ENCODE data around the gene KCNC1. TPM values are rescaled to one million over a fixed set of nuclear protein-coding genes. Genes with fewer than 3 reads are reported as not detected.

Gene KCNC1
- polyA plus RNA-seq, 1 of the 3 experiments (the other 2 are of a cell fraction), result 0.18 TPM

GRCh38 chr11:17722000-17722643 lies 12.5 kb upstream of the KCNC1 start:
- H3K4me1 ChIP-seq (ENCODE audit: control insufficient read depth in 1 of 2, insufficient read depth in 2 of 2, low read depth in 1 of 2, low read length in 1 of 2), result peaks cover 0 to 6% of the 10 kb centered on the region in 2 experiments; a peak in 1 of 4 replicates
- POLR2A ChIA-PET, result interaction anchor here (0.6 kb wide), 1 partner anchor 9 kb away, joined by 3 read pairs; no protein-coding TSS in a partner anchor
- no peak overlapping the region for H3K27ac ChIP-seq (ENCODE audit: low read depth in 2 of 2, low read length in 1 of 2)
- 15% methylated on average over 24 of the region's 25 CpGs for WGBS (ENCODE audit: low lambda C conversion rate)
- H2AFZ ChIP-seq (ENCODE audit: low read depth), result no peak overlapping the region
- no peaks in the 10 kb centered on the region for H3K36me3 ChIP-seq (replicated peaks in 1 of 2; ENCODE audit: control insufficient read depth in 1 of 2, insufficient read depth in 2 of 2, low read length in 1 of 2)
- no peaks in the 10 kb centered on the region for H3K79me2 ChIP-seq (ENCODE audit: insufficient read depth)
- H3K4me2 ChIP-seq, result no peak overlapping the region
- TF ChIP-seq ZBTB33 (IDR thresholded peaks at IDR 0.05; ENCODE audit: borderline replicate concordance, low read depth), result no peak
- no peak for TF ChIP-seq MEF2A (IDR thresholded peaks at IDR 0.05; ENCODE audit: borderline replicate concordance, low read depth)
- no peak for TF ChIP-seq USF2 (IDR thresholded peaks at IDR 0.05; ENCODE audit: borderline replicate concordance, low read depth, low read length)
- TF ChIP-seq SIN3A (IDR thresholded peaks at IDR 0.05; ENCODE audit: borderline replicate concordance, low read depth, low read length), result no peak
- no peak for TF ChIP-seq TAF1 (IDR thresholded peaks at IDR 0.05; ENCODE audit: borderline replicate concordance, low read depth, low read length)
- peak; percentile 43 for TF ChIP-seq RAD21 (IDR thresholded peaks at IDR 0.05; ENCODE audit: low read length)
- no peak for TF ChIP-seq IRF3 (IDR thresholded peaks at IDR 0.05; ENCODE audit: low read depth, low read length)
- TF ChIP-seq MXI1 (IDR thresholded peaks at IDR 0.05; ENCODE audit: low read depth, low read length), result no peak
- no peak for TF ChIP-seq REST (IDR thresholded peaks at IDR 0.05; ENCODE audit: low read depth, low read length)
- TF ChIP-seq FOXM1 (IDR thresholded peaks at IDR 0.05; ENCODE audit: low read depth), result no peak
- TF ChIP-seq POLR2AphosphoS5 (IDR thresholded peaks at IDR 0.05; ENCODE audit: low read depth, low read length), result no peak
- TF ChIP-seq EZH2phosphoT487 (IDR thresholded peaks at IDR 0.05; ENCODE audit: borderline replicate concordance, low read depth), result no peak
- no peak for TF ChIP-seq NFIC (IDR thresholded peaks at IDR 0.05; ENCODE audit: borderline replicate concordance)
- no peak for TF ChIP-seq TEAD4 (IDR thresholded peaks at IDR 0.05; ENCODE audit: borderline replicate concordance, insufficient read depth)
- TF ChIP-seq CTCF (IDR thresholded peaks at IDR 0.05), result peak; percentile 46; the same call in 1 of the 2 replicates
- TF ChIP-seq ELF1 (IDR thresholded peaks at IDR 0.05), result no peak
- peak; percentile 45 for TF ChIP-seq SMC3 (IDR thresholded peaks at IDR 0.05; ENCODE audit: low read depth, low read length)
- TF ChIP-seq RCOR1 (IDR thresholded peaks at IDR 0.05; ENCODE audit: low read length), result no peak
- no peak overlapping the region for H3K9ac ChIP-seq
- H3K9me2 ChIP-seq, result no peaks in the 10 kb centered on the region
- no peak overlapping the region for H3K4me3 ChIP-seq (ENCODE audit: low read depth in 2 of 2, low read length in 1 of 2)
- H4K20me1 ChIP-seq (ENCODE audit: insufficient read depth), result no peaks in the 10 kb centered on the region
- no peaks in the 10 kb centered on the region for H3F3A ChIP-seq (replicated peaks; ENCODE audit: insufficient read depth)
- no peaks in the 10 kb centered on the region for H3K9me3 ChIP-seq
- peak; percentile 70 for DNase-seq
- H3K27me3 ChIP-seq (ENCODE audit: insufficient read depth), result peaks cover 54% of the 10 kb centered on the region
- CTCF ChIA-PET, result interaction anchor here (0.7 to 8.6 kb wide), 20 partner anchors 8 to 393 kb away, joined by 3 to 137 read pairs (median 3); partner anchors contain the start of gene KCNC1

Data from SK-N-SH (cell line).